T-helper 1 cell treated with Interleukin-12 subunit alpha and Interleukin-12 subunit beta and Interleukin-4 antibody, amounts not matched to agents 30 ng/mL and 1 ng/mL, for 36 hours (primary cell): Measurements from ENCODE around the gene GPRC5B. TPM values are rescaled to one million over a fixed set of nuclear protein-coding genes. Genes with fewer than 3 reads are reported as not detected.

Source experiments
- intact Hi-C: fragments of 100-400 bp; cut with micrococcal nuclease; formaldehyde crosslinking; loops from one replicate; pipeline ENCODE4 v1.15.1; 2024
- total RNA-seq: library from RNA; stranded (reverse); gene quantifications from 2 replicates; pipeline ENCODE4 v1.2.3, GENCODE V29; 2022

The GPRC5B gene
- total RNA-seq, 1 donor from 2014 or later: 0.22 TPM

DNA sequence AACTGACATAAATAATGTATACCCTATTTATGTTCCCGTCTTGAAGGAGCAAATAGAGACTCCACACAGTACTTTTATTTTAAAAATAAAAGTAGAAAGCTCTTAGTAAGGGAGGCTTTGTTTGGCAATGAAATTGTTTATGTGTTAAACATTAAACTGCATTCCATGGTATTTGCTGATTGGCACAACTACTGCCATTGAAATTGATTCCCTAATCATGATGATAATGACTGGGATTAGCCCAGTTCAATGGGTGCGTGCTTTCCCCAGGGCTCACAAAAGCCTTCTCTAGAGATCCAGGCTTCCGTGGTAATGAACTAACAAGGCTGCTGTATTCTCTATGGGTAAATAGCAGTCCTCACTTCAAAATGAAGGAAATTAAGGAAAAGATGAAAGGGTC, 67.5 kb downstream of the GPRC5B start:
- intact Hi-C loops: no loop called here

DNA sequence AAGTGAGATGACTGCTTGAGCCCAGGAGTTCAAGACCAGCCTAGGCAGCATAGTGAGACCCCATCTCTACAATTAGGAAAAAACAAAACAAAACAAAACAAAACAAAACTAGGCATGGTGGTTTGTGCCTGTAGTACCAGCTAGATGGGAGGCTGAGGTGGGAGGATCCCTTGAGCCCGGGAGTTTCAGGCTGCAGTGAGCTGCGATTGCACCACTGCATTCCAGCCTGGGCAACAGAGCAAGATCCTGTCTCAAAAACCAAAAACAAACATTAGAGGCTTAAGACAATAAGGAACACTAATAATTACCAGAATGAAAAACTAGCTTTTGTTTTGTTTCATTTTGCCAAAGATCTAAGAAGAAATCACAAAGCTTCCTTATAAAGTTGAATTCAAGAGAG, 69.2 kb downstream of the GPRC5B start:
- intact Hi-C loops: no loop called here

DNA sequence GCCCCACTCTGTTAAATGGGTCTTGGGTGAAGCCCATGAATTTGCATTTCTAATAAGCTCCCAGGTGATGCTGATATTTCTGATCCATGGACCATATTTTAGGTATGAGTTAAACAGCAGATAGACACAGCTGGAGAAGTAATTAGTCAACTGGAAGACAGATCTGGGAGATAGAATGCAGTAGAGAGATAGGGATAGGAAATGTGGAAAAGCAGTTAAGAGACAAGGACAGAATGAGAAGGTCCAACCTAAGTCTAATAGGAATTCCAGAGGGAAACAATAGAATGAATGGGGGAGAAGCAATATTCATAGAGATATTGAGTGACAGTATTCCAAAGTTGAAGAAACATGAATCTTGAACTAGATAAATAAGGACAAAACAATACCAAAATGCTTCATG, 71.7 kb downstream of the GPRC5B start:
- intact Hi-C loops: no loop called here

DNA sequence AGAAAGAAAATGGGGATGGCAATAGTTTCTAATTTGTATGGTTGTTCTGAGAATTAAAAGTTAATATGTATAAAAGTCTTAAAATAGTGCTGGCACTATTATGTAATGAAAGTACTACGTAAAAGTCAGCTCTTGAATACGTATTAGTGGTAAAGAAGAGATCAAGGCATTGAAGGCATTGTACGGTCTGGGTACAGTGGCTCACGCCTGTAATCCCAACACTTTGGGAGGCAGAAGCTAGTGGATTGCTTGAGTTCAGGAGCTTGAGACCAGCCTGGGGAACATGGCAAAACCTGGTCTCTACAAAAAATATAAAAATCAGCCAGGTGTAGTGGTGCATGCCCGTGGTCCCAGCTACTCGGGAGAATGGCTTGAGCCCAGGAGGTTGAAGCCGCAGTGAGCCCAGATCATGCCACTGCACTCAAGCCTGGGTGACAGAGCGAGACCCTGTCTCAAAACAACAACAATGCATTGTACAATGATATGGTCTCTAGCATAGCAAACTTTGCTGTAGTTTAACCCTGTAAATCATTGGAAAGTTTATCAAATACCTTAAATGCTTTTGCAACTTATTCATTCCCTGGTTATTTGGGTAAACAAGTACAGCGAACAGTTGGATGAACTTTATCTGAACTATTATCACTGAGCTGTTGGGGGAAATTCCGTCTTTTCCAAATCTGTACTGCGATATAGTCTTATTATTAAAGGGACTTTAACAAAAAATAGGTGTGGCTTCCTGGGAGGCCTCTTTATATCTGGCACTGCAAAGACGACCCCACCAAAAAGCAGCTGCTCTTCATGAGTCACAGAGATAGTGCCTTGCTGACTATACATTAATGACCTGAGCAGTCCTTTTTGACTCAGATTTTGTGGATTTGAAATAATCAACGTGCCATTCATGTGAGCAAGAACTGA, 73.6 kb downstream of the GPRC5B start:
- intact Hi-C loops: no loop called here

DNA sequence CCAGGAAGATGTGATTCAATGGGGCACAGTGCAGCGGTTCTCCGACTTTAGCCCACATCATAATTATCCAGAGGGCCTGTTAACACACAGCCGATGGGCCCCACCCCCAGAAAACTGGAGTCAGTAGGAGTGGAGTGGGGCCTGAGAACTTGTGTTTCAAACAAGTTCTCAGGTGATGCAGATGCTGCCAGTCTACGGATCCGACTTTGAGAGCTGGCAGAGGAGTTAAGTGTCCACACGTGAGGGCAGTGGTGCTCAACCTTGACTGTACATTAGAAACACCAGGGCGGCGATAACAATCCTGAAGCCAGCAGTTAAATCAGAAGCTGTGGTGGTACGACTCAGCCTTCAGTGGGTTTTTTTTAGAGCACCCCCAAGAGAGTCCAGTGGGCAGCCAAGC, 75.0 kb downstream of the GPRC5B start:
- intact Hi-C loops: loop anchor here (5.0 kb wide), 1 partner anchor 92 kb away; the partner anchor contains the start of genes IQCK and KNOP1

DNA sequence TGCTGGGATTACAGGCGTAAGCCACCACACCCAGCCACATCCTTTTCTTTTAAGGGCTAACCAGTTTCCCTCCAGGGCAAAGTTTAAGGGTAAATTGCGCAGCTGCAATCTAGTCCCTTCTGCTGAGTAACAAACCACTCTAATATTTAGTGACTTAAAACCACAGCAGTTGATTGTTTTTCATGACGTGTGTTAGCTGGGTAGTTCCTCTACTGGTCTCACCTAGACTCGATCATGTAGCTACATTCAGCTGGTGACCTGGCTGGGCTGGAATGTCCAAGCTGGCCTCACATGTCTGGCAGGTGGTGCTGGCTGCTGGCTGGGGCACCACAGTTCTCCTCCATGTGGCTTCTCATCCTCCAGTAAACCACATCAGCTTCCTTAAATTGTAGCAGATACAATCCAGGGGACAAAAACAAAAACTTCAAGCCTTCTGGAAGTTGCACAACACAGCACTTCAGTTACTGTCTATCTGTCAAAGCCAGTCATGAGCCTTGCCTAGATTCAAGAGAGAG, 75.5 kb downstream of the GPRC5B start:
- intact Hi-C loops: loop anchor here (5.0 kb wide), 1 partner anchor 92 kb away; the partner anchor contains the start of genes IQCK and KNOP1

DNA sequence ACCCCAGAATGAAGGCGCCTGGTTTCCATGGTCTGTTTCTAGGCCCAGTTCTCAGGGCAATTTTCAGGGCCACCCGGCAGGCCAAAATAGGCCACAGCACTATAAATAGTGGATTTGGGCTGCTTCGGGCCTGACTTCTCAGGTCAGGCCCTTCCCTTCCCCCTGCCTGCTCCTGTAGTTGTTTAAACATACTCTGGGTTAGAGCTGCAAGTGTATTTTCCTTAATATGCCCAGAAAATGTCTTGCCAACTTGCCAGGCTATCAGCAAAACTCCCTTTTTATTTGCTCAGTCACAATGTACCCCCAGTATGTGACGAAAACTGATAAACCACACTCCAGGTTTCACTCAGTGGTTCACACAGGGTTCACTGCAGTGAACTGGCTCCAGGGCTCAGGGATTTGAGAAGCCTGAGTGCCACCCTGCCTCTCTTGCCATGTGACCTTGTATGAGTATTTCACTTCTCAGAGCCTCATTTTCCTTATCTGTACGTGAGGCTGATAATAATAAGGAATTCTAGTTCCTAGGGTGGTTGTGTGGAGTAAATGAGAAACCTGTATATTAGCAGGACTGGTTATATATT, 76.5 kb downstream of the GPRC5B start:
- intact Hi-C loops: loop anchor here (5.0 kb wide), 1 partner anchor 91 kb away; the partner anchor contains the start of genes IQCK and KNOP1

Other genes with a start within 250 kb of the GPRC5B start
- gene KNOP1, start 166.6 kb downstream of the GPRC5B start, total RNA-seq: 21.2 and 21.8 TPM in 2 replicates
- gene IQCK, start 166.6 kb downstream of the GPRC5B start, total RNA-seq: 0.71 and 0.88 TPM in 2 replicates
- not detected in 2 replicates for gene GPR139, start 189.0 kb upstream of the GPRC5B start, total RNA-seq